HEK293T (cell line): ENCODE results near the gene ERC2.

Experiments used
- CTCF ChIA-PET: fragments of 350-600 bp; formaldehyde crosslinking; extraction: SDS; loops from one replicate; lab custom pipeline; 2021; ENCODE audit warnings: antibody characterized with exemption, inconsistent platforms; lab: Yijun Ruan, JAX
- POLR2A ChIA-PET: fragments of 350-600 bp; formaldehyde crosslinking; extraction: SDS; loops from one replicate; lab custom pipeline; 2020; ENCODE audit warnings: antibody characterized with exemption, inconsistent platforms; lab: Yijun Ruan, JAX
- DNase-seq: peaks from one replicate; pipeline ENCODE4 v3.0.0; 2012; ENCODE audit warnings: mixed read lengths; ENCODE audit errors: extremely low spot score
- ARNT ChIP-seq: fragments of 450-650 bp; IDR thresholded peaks from 2 replicates; pipeline ENCODE4 v1.6.1; 2017; ENCODE audit warnings: mild to moderate bottlenecking
- BHLHE40 ChIP-seq: fragments of 450-650 bp; IDR thresholded peaks from 2 replicates; pipeline ENCODE4 v1.6.1; 2016; ENCODE audit warnings: mild to moderate bottlenecking, moderate library complexity, borderline replicate concordance
- CTBP1 ChIP-seq: fragments of 450-650 bp; IDR thresholded peaks from 2 replicates; pipeline ENCODE4 v1.6.1; 2016; ENCODE audit warnings: borderline replicate concordance
- ELF4 ChIP-seq: fragments of 450-650 bp; IDR thresholded peaks from 2 replicates; pipeline ENCODE4 v1.6.1; 2017; ENCODE audit warnings: antibody characterized with exemption
- FOXA1 ChIP-seq: fragments of 450-650 bp; IDR thresholded peaks from 2 replicates; pipeline ENCODE4 v1.6.1; 2016; ENCODE audit warnings: mild to moderate bottlenecking
- FOXK2 ChIP-seq: fragments of 450-650 bp; IDR thresholded peaks from 2 replicates; pipeline ENCODE4 v1.6.1; 2016; ENCODE audit warnings: mild to moderate bottlenecking
- FOXM1 ChIP-seq: fragments of 450-650 bp; IDR thresholded peaks from 2 replicates; pipeline ENCODE4 v1.6.1; 2017; ENCODE audit warnings: mild to moderate bottlenecking, borderline replicate concordance
- HDGF ChIP-seq: fragments of 450-650 bp; IDR thresholded peaks from 2 replicates; pipeline ENCODE4 v1.6.1; 2017; ENCODE audit warnings: antibody characterized with exemption, borderline replicate concordance
- L3MBTL2 ChIP-seq: fragments of 450-650 bp; conservative IDR thresholded peaks from 2 replicates; pipeline ENCODE4 v1.6.1; 2016; ENCODE audit warnings: mild to moderate bottlenecking
- LEF1 ChIP-seq: fragments of 450-650 bp; IDR thresholded peaks from 2 replicates; pipeline ENCODE4 v1.6.1; 2017; ENCODE audit warnings: mild to moderate bottlenecking, borderline replicate concordance
- NFRKB ChIP-seq: fragments of 450-650 bp; IDR thresholded peaks from 2 replicates; pipeline ENCODE4 v1.6.1; 2016; ENCODE audit warnings: mild to moderate bottlenecking, moderate library complexity
- PKNOX1 ChIP-seq: fragments of 450-650 bp; IDR thresholded peaks from 2 replicates; pipeline ENCODE4 v1.6.1; 2016
- SP1 ChIP-seq: fragments of 450-650 bp; IDR thresholded peaks from 2 replicates; pipeline ENCODE4 v1.6.1; 2017
- SUZ12 ChIP-seq: fragments of 450-650 bp; IDR thresholded peaks from 2 replicates; pipeline ENCODE4 v1.6.1; 2016; ENCODE audit warnings: mild to moderate bottlenecking
- TARDBP ChIP-seq: fragments of 450-650 bp; IDR thresholded peaks from 2 replicates; pipeline ENCODE4 v1.6.1; 2016
- ZNF384 ChIP-seq: fragments of 450-650 bp; IDR thresholded peaks from 2 replicates; pipeline ENCODE4 v1.6.1; 2016

ERC2 gene

GRCh38 chr3:56123487-56123886 is 344.8 kb downstream of the ERC2 start:
- ChIA-PET CTCF (no interaction called here), POLR2A (no interaction called here)
- TF ChIP-seq BHLHE40: no peak
- no peak for TF ChIP-seq ZNF384
- TF ChIP-seq SUZ12: no peak
- TF ChIP-seq CTBP1: no peak
- TF ChIP-seq LEF1: no peak
- no peak for TF ChIP-seq NFRKB
- no peak for TF ChIP-seq FOXK2
- DNase-seq: no peak

- POLR2A ChIA-PET: no interaction called here
- TF ChIP-seq BHLHE40 (no peak), FOXK2 (no peak), FOXA1 (no peak), TARDBP (no peak), ELF4 (no peak), LEF1 (no peak), SP1 (no peak), NFRKB (no peak)
- no peak for DNase-seq
- CTCF ChIA-PET: no interaction called here
These were observed 345.4 kb downstream of the ERC2 start for GRCh38 chr3:56122911-56123310.

GRCh38 chr3:56121716-56122115 is 346.6 kb downstream of the ERC2 start:
- no peak for DNase-seq
- POLR2A ChIA-PET: no interaction called here
- no peak for TF ChIP-seq NFRKB
- TF ChIP-seq L3MBTL2: no peak
- no peak for TF ChIP-seq SUZ12
- TF ChIP-seq SP1: no peak
- no peak for TF ChIP-seq FOXK2
- TF ChIP-seq TARDBP: no peak
- no peak for TF ChIP-seq FOXA1
- no peak for TF ChIP-seq LEF1
- no peak for TF ChIP-seq HDGF
- no peak for TF ChIP-seq ELF4
- CTCF ChIA-PET: no interaction called here

GRCh38 chr3:56119575-56120349 is 348.5 kb downstream of the ERC2 start:
- no peak for TF ChIP-seq NFRKB
- no peak for TF ChIP-seq LEF1
- TF ChIP-seq FOXK2: no peak
- no peak for TF ChIP-seq TARDBP
- TF ChIP-seq ARNT: no peak
- TF ChIP-seq CTBP1: no peak
- TF ChIP-seq HDGF: no peak
- TF ChIP-seq FOXA1: no peak
- TF ChIP-seq SUZ12: no peak
- no peak for DNase-seq
- ChIA-PET POLR2A (no interaction called here), CTCF (no interaction called here)

- TF ChIP-seq HDGF (no peak), SP1 (no peak), BHLHE40 (no peak), FOXA1 (no peak), L3MBTL2 (no peak), NFRKB (no peak), TARDBP (no peak), FOXM1 (no peak)
- CTCF ChIA-PET: no interaction called here
- no peak for DNase-seq
- POLR2A ChIA-PET: no interaction called here
These were observed 349.3 kb downstream of the ERC2 start for GRCh38 chr3:56118968-56119367.

GRCh38 chr3:56115698-56116097 is 352.6 kb downstream of the ERC2 start:
- TF ChIP-seq FOXM1 (no peak), BHLHE40 (no peak), FOXA1 (no peak), ZNF384 (no peak), ELF4 (no peak)
- ChIA-PET CTCF (no interaction called here), POLR2A (no interaction called here)
- no peak for DNase-seq

GRCh38 chr3:56115199-56115598 is 353.1 kb downstream of the ERC2 start:
- CTCF ChIA-PET: no interaction called here
- POLR2A ChIA-PET: no interaction called here

More at GRCh38 chr3:56115199-56115598, 353.1 kb downstream of the ERC2 start:
- DNase-seq: no peak
- no peak for TF ChIP-seq CTBP1
- no peak for TF ChIP-seq PKNOX1
- no peak for TF ChIP-seq BHLHE40
- no peak for TF ChIP-seq ZNF384
- no peak for TF ChIP-seq ELF4
- TF ChIP-seq L3MBTL2: no peak
- no peak for TF ChIP-seq FOXA1
